Thymus (tissue), 11 donors: ENCODE measurements around the gene LBR. TPM values are rescaled to one million over a fixed set of nuclear protein-coding genes. Genes with fewer than 3 reads are reported as not detected.

Source experiments
- DNase-seq, 9 donors: peaks; one replicate each; pipeline ENCODE4 v3.0.0-alpha.2; 2013; ENCODE audit warnings: low spot score in 9 of 9, low read depth in 6 of 9, missing footprints in 1 of 9
- H3K27ac ChIP-seq, 2 donors: one replicate each; pipeline ENCODE4 v1.5.1; 2013; ENCODE audit warnings: control low read depth in 1 of 2, low read depth in 1 of 2, low read length in 1 of 2, mild to moderate bottlenecking in 1 of 2, moderate library complexity in 1 of 2
- H3K27me3 ChIP-seq, 2 donors: one replicate each; pipeline ENCODE4 v1.5.1; 2013; ENCODE audit warnings: low read length in 1 of 2; ENCODE audit not compliant: control insufficient read depth in 2 of 2, insufficient read depth in 1 of 2
- H3K36me3 ChIP-seq, 2 donors: one replicate each; pipeline ENCODE4 v1.5.1; 2013; ENCODE audit warnings: low read length in 1 of 2, mild to moderate bottlenecking in 1 of 2, moderate library complexity in 1 of 2; ENCODE audit not compliant: control insufficient read depth in 2 of 2, insufficient read depth in 2 of 2
- H3K4me1 ChIP-seq, 2 donors: one replicate each; pipeline ENCODE4 v1.5.1; 2013; ENCODE audit warnings: low read length in 2 of 2; ENCODE audit not compliant: control insufficient read depth in 2 of 2, insufficient read depth in 2 of 2
- H3K4me3 ChIP-seq, 2 donors: one replicate each; pipeline ENCODE4 v1.5.1; 2013; ENCODE audit warnings: low read length in 2 of 2, control low read depth in 1 of 2, mild to moderate bottlenecking in 1 of 2
- H3K9me3 ChIP-seq, 2 donors: one replicate each; pipeline ENCODE4 v1.5.1; 2013; ENCODE audit warnings: low read length in 1 of 2, mild to moderate bottlenecking in 1 of 2; ENCODE audit not compliant: control insufficient read depth in 2 of 2, insufficient read depth in 1 of 2
- WGBS: extraction: QIAGEN DNeasy Blood & Tissue Kit; methylation state at CpG from one replicate; pipeline ENCODE4 v1.1.7; 2013; 5-methylcytosine and 5-hydroxymethylcytosine counted together
- polyA plus RNA-seq: library from polyadenylated mRNA; stranded (reverse); fragments of 200-250 nt; gene quantifications from one replicate; pipeline ENCODE4 v1.2.3, GENCODE V29; 2013
- total RNA-seq: library from RNA; stranded (reverse); fragments of 120-200 nt; gene quantifications from one replicate; pipeline ENCODE4 v1.2.4, GENCODE V29; 2013
- donor health status: healthy.

LBR gene
- total and polyA plus RNA-seq, 2 donors = 71.1 to 115 TPM

DNA sequence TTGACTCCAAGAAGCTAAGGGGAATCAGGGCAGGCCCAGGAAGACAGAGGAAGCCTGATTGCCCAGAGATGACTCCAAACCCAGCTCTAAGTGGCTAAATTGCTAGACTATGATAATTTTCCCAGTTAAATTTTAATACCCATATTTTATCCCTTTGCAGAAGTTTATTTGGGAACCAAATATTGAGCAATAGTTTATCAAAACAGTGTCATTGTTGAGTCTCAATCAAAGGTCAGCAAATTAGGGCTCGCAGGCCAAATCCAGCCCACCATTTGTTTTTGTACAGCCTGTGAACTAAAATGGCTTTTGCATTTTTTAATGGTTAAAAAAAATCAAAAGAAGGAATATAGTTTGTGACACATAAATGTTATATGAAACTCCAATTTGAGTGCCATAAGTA, 47.1 kb downstream of the LBR start:
- Histone ChIP-seq H3K9me3 (no peaks in the 10 kb centered on the region), H3K4me3 (no peak overlapping the region), H3K36me3 (no peaks in the 10 kb centered on the region), H3K4me1 (no peaks in the 10 kb centered on the region), H3K27ac (no peak overlapping the region), H3K27me3 (no peaks in the 10 kb centered on the region)
- no peak for DNase-seq
- WGBS = 100% methylated on average over 1 of the region's 1 CpG

DNA sequence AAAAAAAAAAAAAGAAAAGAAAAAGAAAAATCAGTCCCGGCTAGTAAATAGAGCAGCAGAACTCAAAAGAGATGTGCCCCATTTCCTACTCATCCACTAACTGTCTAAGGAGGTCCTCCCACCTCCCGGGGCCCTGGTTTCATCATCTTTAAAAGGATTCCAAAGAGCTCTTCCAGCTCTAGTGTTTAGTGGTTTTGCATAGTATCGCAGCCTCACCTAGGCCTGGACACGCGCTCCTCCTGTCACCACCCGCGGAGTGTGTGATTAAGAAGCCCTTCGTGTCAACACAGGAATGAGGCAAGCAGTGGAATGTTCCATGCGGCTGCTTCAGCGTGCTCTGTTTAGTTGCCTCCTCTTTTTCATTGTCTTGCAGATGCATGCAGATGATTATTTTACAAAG, 49.0 kb downstream of the LBR start:
- H3K36me3 ChIP-seq = no peaks in the 10 kb centered on the region
- 88% methylated on average over 10 of the region's 10 CpGs for WGBS
- no peaks in the 10 kb centered on the region for H3K27me3 ChIP-seq
- H3K4me3 ChIP-seq = no peak overlapping the region
- H3K9me3 ChIP-seq = no peaks in the 10 kb centered on the region
- no peaks in the 10 kb centered on the region for H3K4me1 ChIP-seq
- DNase-seq = no peak
- no peak overlapping the region for H3K27ac ChIP-seq

DNA sequence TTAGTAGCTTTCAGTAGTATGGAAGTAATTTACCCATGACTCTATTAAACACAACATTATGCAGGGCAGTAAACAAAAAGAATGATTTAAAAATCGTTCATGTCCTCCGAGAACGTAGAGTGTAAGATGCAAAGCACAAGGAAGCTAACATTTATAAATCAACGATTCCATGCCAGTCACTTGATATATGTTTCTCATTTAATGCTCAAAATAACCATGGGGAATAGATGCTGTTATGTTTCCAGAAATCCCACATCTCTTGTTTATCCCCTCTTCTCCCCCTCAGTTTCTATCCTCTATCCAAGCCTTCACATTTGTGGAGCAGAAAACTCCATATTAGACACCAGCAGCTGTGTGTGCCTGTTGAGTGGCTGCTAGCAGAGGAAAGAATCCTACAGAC, 52.8 kb downstream of the LBR start:
- Histone ChIP-seq H3K4me3 (no peak overlapping the region), H3K27me3 (no peaks in the 10 kb centered on the region), H3K9me3 (no peaks in the 10 kb centered on the region), H3K36me3 (no peaks in the 10 kb centered on the region), H3K27ac (no peak overlapping the region), H3K4me1 (no peaks in the 10 kb centered on the region)
- DNase-seq = no peak
- 98% methylated on average over 4 of the region's 4 CpGs for WGBS

DNA sequence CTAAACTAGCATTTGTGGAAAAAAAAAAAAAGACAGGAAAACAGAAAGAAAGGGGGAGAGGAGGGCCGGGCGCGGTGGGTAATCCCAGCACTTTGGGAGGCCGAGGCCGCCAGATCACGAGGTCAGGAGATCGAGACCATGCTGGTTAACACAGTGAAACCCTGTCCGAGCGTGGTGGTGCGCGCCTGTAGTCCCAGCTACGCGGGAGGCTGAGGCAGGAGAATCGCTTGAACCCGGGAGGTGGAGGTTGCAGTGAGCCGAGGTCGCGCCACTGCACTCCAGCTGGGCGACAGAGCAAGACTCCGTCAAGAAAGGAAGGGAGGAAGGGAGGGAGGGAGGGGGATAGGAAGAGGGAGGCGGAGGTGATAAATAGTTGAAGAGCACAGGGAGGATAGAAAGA, 54.7 kb downstream of the LBR start:
- H3K9me3 ChIP-seq = no peaks in the 10 kb centered on the region
- H3K36me3 ChIP-seq = no peaks in the 10 kb centered on the region
- no peak overlapping the region for H3K4me3 ChIP-seq
- DNase-seq = no peak
- no peak overlapping the region for H3K27ac ChIP-seq
- H3K4me1 ChIP-seq = no peaks in the 10 kb centered on the region
- no peaks in the 10 kb centered on the region for H3K27me3 ChIP-seq
- WGBS = 95% methylated on average over 21 of the region's 21 CpGs

DNA sequence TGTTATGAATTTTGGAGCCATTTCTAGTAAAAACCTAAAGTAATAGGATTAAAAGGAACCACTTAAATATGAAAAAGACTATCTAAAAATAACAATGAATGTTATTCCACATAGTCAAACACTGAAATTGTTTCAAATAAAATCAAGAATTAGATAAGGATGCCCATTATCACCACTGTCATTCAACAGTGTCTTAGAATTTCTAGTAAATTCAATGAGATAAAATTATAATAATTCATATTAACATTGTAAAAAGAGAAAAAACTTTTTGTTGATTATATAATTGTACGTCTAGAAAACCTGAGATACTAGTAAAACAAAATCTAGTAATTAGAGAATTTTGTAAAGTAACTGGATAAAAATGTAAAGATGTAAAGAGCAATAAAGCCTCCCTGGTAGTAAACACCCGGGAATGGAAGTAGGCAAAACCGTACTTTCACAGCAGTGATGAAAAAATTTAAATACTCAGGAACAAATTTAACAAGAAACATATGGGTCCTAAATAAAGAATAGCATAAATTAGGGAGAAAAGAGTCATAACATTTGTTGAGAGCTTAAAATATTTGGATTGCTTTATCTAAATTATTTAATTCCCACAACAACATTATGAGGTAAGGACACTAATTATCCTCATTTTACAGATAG, 56.4 kb downstream of the LBR start:
- Histone ChIP-seq H3K27me3 (no peaks in the 10 kb centered on the region), H3K4me1 (no peaks in the 10 kb centered on the region), H3K27ac (no peak overlapping the region), H3K36me3 (no peaks in the 10 kb centered on the region), H3K9me3 (no peaks in the 10 kb centered on the region), H3K4me3 (no peak overlapping the region)
- WGBS = 97% methylated on average over 3 of the region's 3 CpGs
- no peak for DNase-seq

DNA sequence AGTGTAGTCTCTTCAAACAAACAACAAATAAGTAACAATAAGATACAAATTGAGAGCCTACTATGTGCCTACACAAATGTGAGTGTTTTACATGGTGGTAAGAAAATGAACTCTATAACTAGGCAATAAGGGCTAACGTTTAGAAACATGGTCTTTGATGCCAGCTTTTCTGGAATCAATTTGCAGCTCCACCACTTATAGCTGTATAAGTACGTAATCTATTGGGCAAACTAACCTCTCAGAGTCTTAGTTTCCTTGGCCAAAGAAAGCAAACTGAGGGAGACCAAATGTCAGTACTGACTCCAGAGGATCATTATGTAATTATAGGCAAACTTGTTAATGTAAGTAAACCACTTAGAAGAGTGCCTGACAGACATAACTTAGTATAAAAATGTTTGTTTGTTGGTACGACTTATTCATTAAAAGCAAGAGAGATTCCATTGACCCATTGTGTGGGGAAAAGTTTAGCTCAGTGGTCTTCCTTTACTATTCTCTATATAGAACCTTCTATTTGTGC, 59.7 kb downstream of the LBR start:
- Histone ChIP-seq H3K27ac (no peak overlapping the region), H3K4me3 (no peak overlapping the region), H3K36me3 (no peaks in the 10 kb centered on the region), H3K4me1 (no peaks in the 10 kb centered on the region), H3K9me3 (no peaks in the 10 kb centered on the region), H3K27me3 (no peaks in the 10 kb centered on the region)
- no peak for DNase-seq
- 96% methylated on average over 3 of the region's 3 CpGs for WGBS

DNA sequence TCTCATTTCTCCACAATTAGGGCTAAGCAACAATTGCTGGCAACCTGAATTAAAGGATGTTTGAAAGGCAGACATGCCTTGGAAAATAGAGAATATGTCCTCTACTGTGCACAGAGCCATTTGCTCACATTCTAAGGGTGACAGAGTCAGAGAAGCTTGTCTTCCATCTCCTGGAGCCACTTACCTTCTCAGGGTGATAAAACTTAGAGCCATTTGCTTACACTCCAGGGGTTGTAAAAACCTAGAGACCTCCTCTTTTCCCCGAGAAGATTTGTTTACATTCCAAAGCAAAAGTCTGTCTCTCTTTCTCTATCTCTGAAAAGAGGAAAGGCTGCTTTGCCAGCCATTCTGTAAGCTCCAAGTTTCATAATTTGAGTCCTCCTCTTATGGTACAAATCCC, 61.3 kb downstream of the LBR start:
- Histone ChIP-seq H3K4me3 (no peak overlapping the region), H3K27ac (no peak overlapping the region), H3K36me3 (no peaks in the 10 kb centered on the region), H3K27me3 (no peaks in the 10 kb centered on the region), H3K9me3 (no peaks in the 10 kb centered on the region), H3K4me1 (no peaks in the 10 kb centered on the region)
- 88% methylated on average over 1 of the region's 1 CpG for WGBS
- DNase-seq = no peak

DNA sequence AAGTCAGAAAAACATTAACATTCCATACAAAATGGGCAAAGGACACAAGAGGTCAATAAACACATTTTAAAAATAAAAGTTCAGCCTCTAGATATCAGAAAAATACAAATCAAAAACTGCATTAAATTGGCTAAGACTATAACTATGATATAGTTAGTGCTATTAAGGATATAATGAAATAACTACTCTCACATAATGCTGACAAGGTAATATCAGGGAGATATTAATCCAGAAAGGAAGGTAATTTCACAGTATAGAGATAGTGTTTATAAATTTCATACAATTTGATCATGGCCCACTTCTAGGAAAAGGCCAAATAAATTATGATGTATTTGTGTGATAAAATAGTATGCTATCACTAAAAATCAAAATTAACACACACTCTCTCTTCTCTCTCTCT, 61.8 kb downstream of the LBR start:
- Histone ChIP-seq H3K9me3 (no peaks in the 10 kb centered on the region), H3K36me3 (no peaks in the 10 kb centered on the region), H3K4me1 (no peaks in the 10 kb centered on the region), H3K27me3 (no peaks in the 10 kb centered on the region), H3K27ac (no peak overlapping the region), H3K4me3 (no peak overlapping the region)
- no peak for DNase-seq

DNA sequence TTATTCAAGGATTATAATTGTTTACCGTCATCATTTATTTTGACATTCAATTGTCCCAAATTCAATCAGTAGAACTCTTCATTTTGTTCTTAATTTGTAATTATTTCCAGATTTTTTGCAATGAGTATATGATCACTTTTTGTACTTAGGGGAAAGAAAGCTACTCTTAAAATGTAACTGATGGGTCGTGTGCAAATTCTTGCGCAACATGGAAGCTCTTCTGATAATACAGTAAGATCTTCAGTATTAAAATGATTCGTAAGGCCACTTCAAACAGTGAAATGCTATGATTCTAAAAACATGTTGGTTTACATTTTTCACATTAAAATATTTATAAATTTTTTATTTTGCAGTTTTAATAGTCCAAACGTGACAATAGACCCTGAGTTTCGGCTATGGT, 63.4 kb downstream of the LBR start:
- WGBS = 98% methylated on average over 6 of the region's 6 CpGs
- no peaks in the 10 kb centered on the region for H3K9me3 ChIP-seq

DNA sequence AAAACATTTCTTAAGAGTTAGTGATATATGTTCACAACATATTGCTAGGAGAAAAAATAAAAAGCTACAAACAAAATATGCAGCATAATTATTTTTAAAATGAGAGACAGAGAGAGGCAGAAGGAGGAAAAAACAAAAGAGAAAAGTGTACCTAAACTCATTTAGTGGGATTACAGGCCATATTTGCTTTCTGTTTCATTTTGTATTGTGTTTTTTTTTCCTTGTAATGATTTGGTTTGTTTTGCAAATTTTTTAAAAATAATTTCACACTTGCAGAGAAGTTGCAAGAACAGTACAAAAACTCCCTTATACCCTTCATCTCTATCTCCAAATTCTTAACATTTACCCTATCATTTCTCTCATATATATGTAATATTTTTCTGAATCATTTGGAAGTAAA, 65.0 kb downstream of the LBR start:
- Histone ChIP-seq H3K36me3 (no peaks in the 10 kb centered on the region), H3K27me3 (no peaks in the 10 kb centered on the region), H3K27ac (no peak overlapping the region), H3K4me1 (no peaks in the 10 kb centered on the region), H3K4me3 (no peak overlapping the region), H3K9me3 (no peaks in the 10 kb centered on the region)
- DNase-seq = no peak

More for the DNA sequence above, 63.4 kb downstream of the LBR start:
- H3K27me3 ChIP-seq = no peaks in the 10 kb centered on the region
- no peak overlapping the region for H3K4me3 ChIP-seq
- no peaks in the 10 kb centered on the region for H3K36me3 ChIP-seq
- H3K27ac ChIP-seq = no peak overlapping the region
- no peaks in the 10 kb centered on the region for H3K4me1 ChIP-seq
- DNase-seq = no peak
